ENCODE data around the gene TTC7B. TPM values are rescaled to one million over a fixed set of nuclear protein-coding genes. Genes with fewer than 3 reads are reported as not detected.

The TTC7B gene
- total RNA-seq, 4 donors from 2014 or later, result 0.18 to 53.6 (median 11.2) TPM

DNA sequence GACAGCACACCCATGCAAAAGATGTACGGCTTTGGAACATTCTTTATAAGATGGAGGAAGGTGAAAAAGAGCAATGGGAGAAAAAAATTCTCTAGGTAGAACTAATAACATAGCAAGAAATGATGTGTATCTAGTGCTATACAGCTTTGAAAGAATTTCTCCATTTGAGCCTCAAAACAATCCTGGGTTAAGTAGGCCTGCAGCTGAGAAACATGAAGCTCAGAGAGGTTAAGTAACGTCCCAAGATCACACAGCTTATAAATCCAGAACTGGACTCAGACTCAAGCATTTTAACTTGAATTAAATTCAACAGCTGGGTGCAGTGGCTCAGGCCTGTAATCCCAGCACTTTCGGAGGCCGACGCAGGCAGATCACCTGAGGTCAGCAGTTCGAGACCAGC, 32.9 kb downstream of the TTC7B start:
- H3K27me3 ChIP-seq, result no peaks in the 10 kb centered on the region
- H3K36me3 ChIP-seq, result no peaks in the 10 kb centered on the region
- no peak overlapping the region for H3K4me3 ChIP-seq
- DNase-seq, result no peak
- H3K4me1 ChIP-seq, result no peaks in the 10 kb centered on the region
- TF ChIP-seq, protein P1, sequence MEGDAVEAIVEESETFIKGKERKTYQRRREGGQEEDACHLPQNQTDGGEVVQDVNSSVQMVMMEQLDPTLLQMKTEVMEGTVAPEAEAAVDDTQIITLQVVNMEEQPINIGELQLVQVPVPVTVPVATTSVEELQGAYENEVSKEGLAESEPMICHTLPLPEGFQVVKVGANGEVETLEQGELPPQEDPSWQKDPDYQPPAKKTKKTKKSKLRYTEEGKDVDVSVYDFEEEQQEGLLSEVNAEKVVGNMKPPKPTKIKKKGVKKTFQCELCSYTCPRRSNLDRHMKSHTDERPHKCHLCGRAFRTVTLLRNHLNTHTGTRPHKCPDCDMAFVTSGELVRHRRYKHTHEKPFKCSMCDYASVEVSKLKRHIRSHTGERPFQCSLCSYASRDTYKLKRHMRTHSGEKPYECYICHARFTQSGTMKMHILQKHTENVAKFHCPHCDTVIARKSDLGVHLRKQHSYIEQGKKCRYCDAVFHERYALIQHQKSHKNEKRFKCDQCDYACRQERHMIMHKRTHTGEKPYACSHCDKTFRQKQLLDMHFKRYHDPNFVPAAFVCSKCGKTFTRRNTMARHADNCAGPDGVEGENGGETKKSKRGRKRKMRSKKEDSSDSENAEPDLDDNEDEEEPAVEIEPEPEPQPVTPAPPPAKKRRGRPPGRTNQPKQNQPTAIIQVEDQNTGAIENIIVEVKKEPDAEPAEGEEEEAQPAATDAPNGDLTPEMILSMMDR (IDR thresholded peaks at IDR 0.05), result no peak
- TF ChIP-seq POLR2A (IDR thresholded peaks at IDR 0.05), result no peak
- H3K27ac ChIP-seq, result no peak overlapping the region
- no peaks in the 10 kb centered on the region for H3K9me3 ChIP-seq

DNA sequence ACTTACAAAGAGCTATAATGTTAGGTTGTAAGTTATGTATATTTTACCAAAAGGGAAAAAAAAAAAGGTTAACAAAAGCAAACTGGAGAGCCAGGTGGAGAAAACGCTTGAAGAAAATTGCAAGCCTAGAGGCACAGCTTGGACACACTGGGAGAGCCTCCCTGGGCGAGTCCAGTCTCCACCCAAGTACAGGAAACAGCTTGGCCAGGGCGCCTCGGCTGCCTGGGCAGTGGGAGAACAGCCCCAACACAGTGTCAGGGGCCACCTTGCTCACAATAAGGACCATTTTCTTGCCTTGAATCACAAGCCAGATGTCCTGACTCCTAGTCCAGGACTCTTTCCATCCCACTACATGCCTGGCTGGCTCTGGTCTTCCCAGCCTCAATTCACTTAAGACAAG, 33.3 kb downstream of the TTC7B start:
- no peak overlapping the region for H3K27ac ChIP-seq

DNA sequence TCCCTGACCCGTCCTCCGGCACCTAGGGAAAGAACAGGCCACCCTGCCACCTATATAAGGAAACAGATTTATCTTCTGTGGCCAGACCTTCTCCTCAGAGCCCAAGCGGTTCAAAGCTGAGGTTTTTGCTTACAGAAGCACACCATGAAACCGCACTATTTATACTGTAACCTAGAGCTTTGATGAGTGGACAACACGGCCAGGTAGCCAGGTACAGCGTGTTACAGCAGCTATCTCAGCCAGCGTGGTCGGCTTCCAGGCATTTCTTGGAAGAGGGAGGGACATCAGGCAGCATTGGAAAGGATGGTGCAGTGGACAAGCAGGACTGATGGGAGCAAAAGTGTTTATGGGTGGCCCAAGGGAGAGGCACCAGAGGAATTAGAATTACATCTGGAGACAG, 34.4 kb downstream of the TTC7B start:
- H3K27ac ChIP-seq, result no peak overlapping the region
- TF ChIP-seq POLR2A (IDR thresholded peaks at IDR 0.05), result no peak
- TF ChIP-seq, protein P1 (IDR thresholded peaks at IDR 0.05), result no peak
- no peaks in the 10 kb centered on the region for H3K9me3 ChIP-seq
- no peak overlapping the region for H3K4me3 ChIP-seq
- H3K27me3 ChIP-seq, result no peaks in the 10 kb centered on the region
- DNase-seq, result no peak
- H3K4me1 ChIP-seq, result no peaks in the 10 kb centered on the region
- H3K36me3 ChIP-seq, result no peaks in the 10 kb centered on the region

More for the DNA sequence above, 33.3 kb downstream of the TTC7B start:
- Histone ChIP-seq H3K27me3 (no peaks in the 10 kb centered on the region), H3K9me3 (no peaks in the 10 kb centered on the region), H3K4me1 (no peaks in the 10 kb centered on the region), H3K36me3 (no peaks in the 10 kb centered on the region), H3K4me3 (no peak overlapping the region)
- TF ChIP-seq, protein P1 (IDR thresholded peaks at IDR 0.05), result no peak
- TF ChIP-seq POLR2A (IDR thresholded peaks at IDR 0.05), result no peak
- DNase-seq, result no peak

DNA sequence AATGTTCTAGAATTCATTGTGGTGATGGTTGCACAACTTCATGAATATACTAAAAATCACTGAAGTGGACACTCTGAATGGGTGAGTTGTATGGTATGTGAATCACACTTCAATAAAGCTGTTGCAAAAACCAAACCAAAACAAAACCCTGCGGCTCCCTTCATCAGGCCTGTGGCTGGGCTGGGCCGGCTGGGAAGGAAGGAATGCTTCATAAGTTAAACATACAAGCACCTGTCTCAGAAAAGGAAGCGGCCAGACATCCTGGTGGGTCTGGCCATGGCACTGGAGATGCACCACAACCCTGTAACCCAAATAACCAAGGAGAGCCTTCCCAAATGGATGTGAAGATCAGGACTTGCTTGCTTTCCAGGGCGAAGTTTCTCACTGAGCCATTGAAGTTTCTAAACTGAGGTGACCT, 34.9 kb downstream of the TTC7B start:
- no peaks in the 10 kb centered on the region for H3K27me3 ChIP-seq
- no peaks in the 10 kb centered on the region for H3K9me3 ChIP-seq
- no peaks in the 10 kb centered on the region for H3K36me3 ChIP-seq
- no peak overlapping the region for H3K4me3 ChIP-seq
- no peak overlapping the region for H3K27ac ChIP-seq
- no peaks in the 10 kb centered on the region for H3K4me1 ChIP-seq
- TF ChIP-seq POLR2A (IDR thresholded peaks at IDR 0.05), result no peak
- TF ChIP-seq, protein P1 (IDR thresholded peaks at IDR 0.05), result no peak
- no peak for DNase-seq

DNA sequence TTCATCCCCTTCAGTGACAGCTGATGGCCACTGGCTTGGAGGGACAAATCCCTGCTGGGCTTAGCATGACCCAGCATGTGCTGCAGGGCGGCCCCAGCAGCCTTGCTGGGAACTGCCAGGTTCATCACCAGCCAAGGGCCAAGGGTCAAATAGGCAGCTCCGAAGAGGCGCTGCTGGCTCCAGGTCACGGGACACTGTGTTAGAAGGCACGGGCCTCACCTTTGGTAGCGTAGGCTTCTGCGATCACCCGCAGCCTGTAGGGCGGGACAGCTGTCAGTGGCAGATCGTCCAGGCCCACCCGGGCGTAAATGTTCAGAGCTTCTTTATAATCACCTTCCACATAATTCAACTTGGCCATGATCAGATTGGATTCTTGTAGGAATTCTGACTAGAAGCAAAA, 35.7 kb downstream of the TTC7B start:
- H3K4me3 ChIP-seq, result no peak overlapping the region
- TF ChIP-seq POLR2A (IDR thresholded peaks at IDR 0.05), result no peak
- TF ChIP-seq, protein P1 (IDR thresholded peaks at IDR 0.05), result no peak
- H3K27me3 ChIP-seq, result no peaks in the 10 kb centered on the region
- no peaks in the 10 kb centered on the region for H3K36me3 ChIP-seq
- H3K4me1 ChIP-seq, result no peaks in the 10 kb centered on the region
- no peak for DNase-seq
- H3K9me3 ChIP-seq, result no peaks in the 10 kb centered on the region
- H3K27ac ChIP-seq, result no peak overlapping the region

All from Peyer's patch (tissue), 4 donors.